Stimulated activated memory B cell treated with anti-CD40 and anti-IgM and Interleukin-4, amounts not matched to agents 10 μg/mL and 1 μg/mL and 100 μg/mL, for 72 hours (primary cell): ENCODE data around the gene AGBL4.

ENCODE experiments used
- ATAC-seq: fragments of 150-1000 bp; cut with Tn5 transposase; 2 replicates; pipeline ENCODE4 v1.10.0; 2021
- H3K27ac Mint-ChIP-seq: one replicate; pipeline ENCODE4 v1.8.0; 2022; ENCODE audit warnings: mild to moderate bottlenecking, mixed read lengths
- H3K27me3 Mint-ChIP-seq: one replicate; pipeline ENCODE4 v1.8.0; 2022; ENCODE audit warnings: mixed read lengths
- H3K36me3 Mint-ChIP-seq: one replicate; pipeline ENCODE4 v1.8.0; 2022; ENCODE audit warnings: mixed read lengths
- H3K4me1 Mint-ChIP-seq: one replicate; pipeline ENCODE4 v1.8.0; 2022; ENCODE audit warnings: mixed read lengths
- H3K4me3 Mint-ChIP-seq: one replicate; pipeline ENCODE4 v1.8.0; 2022; ENCODE audit warnings: mild to moderate bottlenecking, moderate library complexity, mixed read lengths
- H3K9me3 Mint-ChIP-seq: one replicate; pipeline ENCODE4 v1.8.0; 2022; ENCODE audit warnings: mixed read lengths

Gene AGBL4

DNA sequence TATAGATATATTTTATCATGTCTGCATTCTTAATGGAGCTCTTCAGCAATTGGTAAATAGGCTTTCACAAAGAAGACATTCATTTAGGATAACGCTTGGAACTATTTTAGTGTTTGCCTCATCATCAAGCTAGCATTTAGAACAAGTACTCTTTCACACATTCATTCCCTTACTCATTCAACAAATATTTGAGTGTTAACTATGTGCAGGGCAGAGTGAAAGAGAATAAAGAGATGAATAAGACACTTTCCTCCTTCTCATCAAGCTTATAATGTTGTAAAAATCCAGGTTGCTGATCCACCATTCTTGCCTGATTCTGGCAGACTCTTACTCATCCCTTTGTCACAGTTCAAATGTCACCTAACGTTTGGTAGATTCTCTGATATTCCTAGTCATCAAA, 860.7 kb downstream of the AGBL4 start:
- H3K4me3 Mint-ChIP-seq = no peak overlapping the region
- H3K27ac Mint-ChIP-seq = no peak overlapping the region
- no peaks in the 10 kb centered on the region for H3K9me3 Mint-ChIP-seq
- H3K36me3 Mint-ChIP-seq = no peaks in the 10 kb centered on the region
- peaks cover 11% of the 10 kb centered on the region for H3K27me3 Mint-ChIP-seq
- H3K4me1 Mint-ChIP-seq = no peaks in the 10 kb centered on the region
- no peak for ATAC-seq

- Mint-ChIP-seq H3K36me3 (no peaks in the 10 kb centered on the region), H3K27ac (no peak overlapping the region), H3K9me3 (no peaks in the 10 kb centered on the region), H3K4me1 (no peaks in the 10 kb centered on the region), H3K27me3 (peaks cover 11% of the 10 kb centered on the region), H3K4me3 (no peak overlapping the region)
- ATAC-seq = no peak
Measured at GRCh38 chr1:49160677-49161076, 863.1 kb downstream of the AGBL4 start.

DNA sequence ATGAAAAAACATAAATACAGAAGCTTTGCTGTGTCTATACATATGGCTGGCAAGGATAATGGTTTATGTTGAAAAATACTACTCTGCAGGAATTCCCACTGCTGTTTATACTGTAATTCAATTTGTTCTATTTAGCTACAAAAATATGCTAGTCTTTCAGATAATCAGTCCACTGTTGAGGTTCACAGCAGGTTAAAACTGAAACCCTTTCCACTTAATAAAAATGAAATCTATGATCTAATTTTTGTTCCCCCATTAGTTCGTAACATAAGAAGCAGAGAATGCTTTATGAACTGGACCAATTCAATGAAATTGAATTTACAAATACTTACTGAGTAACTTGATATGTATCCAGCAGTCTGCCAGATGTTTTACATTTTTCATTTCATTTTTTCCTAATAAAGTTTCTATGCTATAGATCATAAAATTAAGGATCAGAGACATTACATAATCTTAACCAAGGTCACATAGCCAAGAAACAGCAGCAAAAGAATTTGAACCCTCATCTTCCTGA, 887.0 kb downstream of the AGBL4 start:
- Mint-ChIP-seq H3K4me1 (no peaks in the 10 kb centered on the region), H3K27ac (no peak overlapping the region), H3K9me3 (peaks cover 6% of the 10 kb centered on the region), H3K27me3 (no peaks in the 10 kb centered on the region), H3K36me3 (no peaks in the 10 kb centered on the region), H3K4me3 (no peak overlapping the region)
- no peak for ATAC-seq

- Mint-ChIP-seq H3K9me3 (peaks cover 2% of the 10 kb centered on the region), H3K27ac (no peak overlapping the region), H3K4me1 (no peaks in the 10 kb centered on the region), H3K27me3 (peaks cover 13% of the 10 kb centered on the region), H3K36me3 (no peaks in the 10 kb centered on the region), H3K4me3 (no peak overlapping the region)
- ATAC-seq = no peak
Measured at GRCh38 chr1:49125746-49126145, 898.0 kb downstream of the AGBL4 start.

DNA sequence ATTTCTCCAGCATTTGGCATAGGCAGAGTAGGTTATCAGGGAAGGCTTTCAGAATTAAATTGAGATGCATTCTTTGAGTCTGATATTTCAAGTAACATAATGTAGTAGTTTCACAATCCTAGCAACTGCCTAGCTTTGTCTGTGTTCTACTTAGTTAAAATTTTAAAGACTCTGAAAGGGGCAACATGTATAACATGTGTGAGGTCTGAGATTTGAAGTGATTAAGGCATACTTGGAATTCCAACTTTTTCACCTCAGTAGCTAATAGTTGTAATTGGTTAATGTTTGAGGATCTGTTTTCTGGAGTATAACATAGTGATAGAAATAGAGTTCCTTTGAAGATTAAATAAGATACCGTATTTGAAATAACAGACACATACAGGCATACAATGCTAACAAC, 911.8 kb downstream of the AGBL4 start:
- Mint-ChIP-seq H3K4me3 (no peak overlapping the region), H3K4me1 (no peaks in the 10 kb centered on the region)
- ATAC-seq = no peak

GRCh38 chr1:49106445-49106844, 917.3 kb downstream of the AGBL4 start:
- H3K9me3 Mint-ChIP-seq = no peaks in the 10 kb centered on the region
- ATAC-seq = no peak
- no peak overlapping the region for H3K4me3 Mint-ChIP-seq
- no peaks in the 10 kb centered on the region for H3K27me3 Mint-ChIP-seq
- H3K36me3 Mint-ChIP-seq = no peaks in the 10 kb centered on the region
- no peak overlapping the region for H3K27ac Mint-ChIP-seq
- H3K4me1 Mint-ChIP-seq = no peaks in the 10 kb centered on the region

More for the DNA sequence above, 911.8 kb downstream of the AGBL4 start:
- H3K27me3 Mint-ChIP-seq = no peaks in the 10 kb centered on the region
- no peaks in the 10 kb centered on the region for H3K36me3 Mint-ChIP-seq
- no peak overlapping the region for H3K27ac Mint-ChIP-seq
- no peaks in the 10 kb centered on the region for H3K9me3 Mint-ChIP-seq

GRCh38 chr1:49104575-49104974, 919.2 kb downstream of the AGBL4 start:
- Mint-ChIP-seq H3K27ac (no peak overlapping the region), H3K27me3 (no peaks in the 10 kb centered on the region), H3K36me3 (no peaks in the 10 kb centered on the region), H3K4me1 (no peaks in the 10 kb centered on the region), H3K9me3 (no peaks in the 10 kb centered on the region), H3K4me3 (no peak overlapping the region)
- no peak for ATAC-seq

DNA sequence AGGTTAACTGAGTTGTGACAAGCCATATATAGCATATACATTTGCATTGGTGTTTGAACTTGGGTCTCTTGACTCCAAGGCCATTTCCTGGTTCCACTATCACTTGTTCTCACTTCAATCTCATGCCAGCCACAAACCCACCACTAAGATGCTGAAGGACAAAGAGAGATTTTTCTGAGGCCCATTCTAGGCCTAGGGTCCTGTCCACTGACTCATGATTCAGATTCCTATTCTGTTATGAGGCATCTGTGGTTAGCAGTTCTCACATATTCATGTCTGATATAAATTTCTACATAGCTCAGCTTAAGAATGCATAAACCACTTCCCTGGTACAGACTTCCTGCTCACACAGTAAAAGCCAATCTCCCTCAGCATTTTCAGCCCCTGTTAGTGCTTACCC, 921.0 kb downstream of the AGBL4 start:
- Mint-ChIP-seq H3K27me3 (no peaks in the 10 kb centered on the region), H3K27ac (no peak overlapping the region), H3K36me3 (no peaks in the 10 kb centered on the region), H3K4me3 (no peak overlapping the region), H3K9me3 (no peaks in the 10 kb centered on the region), H3K4me1 (no peaks in the 10 kb centered on the region)
- no peak for ATAC-seq

- Mint-ChIP-seq H3K27me3 (no peaks in the 10 kb centered on the region), H3K4me1 (no peaks in the 10 kb centered on the region), H3K36me3 (no peaks in the 10 kb centered on the region)
Measured at GRCh38 chr1:49098866-49099265, 924.9 kb downstream of the AGBL4 start.

DNA sequence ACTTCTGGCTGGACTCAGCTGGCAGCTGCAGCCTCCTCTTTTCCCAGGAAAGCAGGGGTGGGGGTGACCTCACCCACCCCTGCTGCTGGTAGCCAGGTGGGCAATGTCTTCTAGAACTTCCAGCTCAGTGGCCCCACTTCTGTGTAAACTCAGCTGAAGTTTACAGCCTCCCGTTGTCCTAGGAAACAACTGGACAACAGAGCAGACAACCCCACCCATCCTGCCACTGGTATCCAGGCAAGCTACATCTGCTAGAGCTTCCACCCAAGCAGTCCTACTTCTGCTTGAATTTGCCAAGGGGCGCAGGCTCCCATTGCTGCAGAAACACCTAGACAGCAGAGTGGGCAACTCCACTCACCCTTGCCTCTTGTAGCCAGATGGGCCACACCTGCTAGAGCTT, 937.4 kb downstream of the AGBL4 start:
- Mint-ChIP-seq H3K4me3 (no peak overlapping the region), H3K36me3 (no peaks in the 10 kb centered on the region), H3K4me1 (no peaks in the 10 kb centered on the region), H3K9me3 (peaks cover 5% of the 10 kb centered on the region), H3K27me3 (peaks cover 22% of the 10 kb centered on the region), H3K27ac (no peak overlapping the region)
- no peak for ATAC-seq

More at GRCh38 chr1:49098866-49099265, 924.9 kb downstream of the AGBL4 start:
- Mint-ChIP-seq H3K27ac (no peak overlapping the region), H3K4me3 (no peak overlapping the region), H3K9me3 (peaks cover 3% of the 10 kb centered on the region)
- ATAC-seq = no peak

GRCh38 chr1:49085079-49085478, 938.7 kb downstream of the AGBL4 start:
- Mint-ChIP-seq H3K27me3 (peaks cover 22% of the 10 kb centered on the region), H3K9me3 (peaks cover 6% of the 10 kb centered on the region), H3K4me1 (no peaks in the 10 kb centered on the region), H3K27ac (no peak overlapping the region), H3K4me3 (no peak overlapping the region), H3K36me3 (no peaks in the 10 kb centered on the region)
- ATAC-seq = no peak

DNA sequence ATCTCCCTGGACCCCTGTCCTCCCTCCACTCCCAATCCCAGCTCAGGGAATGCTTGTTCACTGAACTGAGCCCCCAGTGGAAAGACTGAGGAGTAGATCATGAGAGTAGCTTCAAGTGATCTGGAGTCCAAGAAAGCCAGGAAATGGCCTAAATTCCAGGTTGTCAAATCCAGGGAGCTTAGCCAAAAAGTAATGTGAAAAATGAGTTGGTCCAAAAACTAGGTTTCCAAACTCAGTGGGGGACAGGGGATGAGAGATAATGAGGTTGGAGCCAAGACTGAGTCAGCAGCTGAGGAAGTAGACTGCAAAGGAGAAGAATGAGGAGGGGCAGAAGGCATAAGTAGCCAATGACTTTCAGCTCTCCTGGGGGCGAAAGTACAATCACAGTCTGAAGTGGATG, 963.0 kb downstream of the AGBL4 start:
- H3K4me1 Mint-ChIP-seq = no peaks in the 10 kb centered on the region
- no peak for ATAC-seq
- peaks cover 5% of the 10 kb centered on the region for H3K9me3 Mint-ChIP-seq
- H3K4me3 Mint-ChIP-seq = no peak overlapping the region
- H3K36me3 Mint-ChIP-seq = no peaks in the 10 kb centered on the region
- no peak overlapping the region for H3K27ac Mint-ChIP-seq
- H3K27me3 Mint-ChIP-seq = peaks cover 9% of the 10 kb centered on the region

GRCh38 chr1:49059087-49059486, 964.7 kb downstream of the AGBL4 start:
- ATAC-seq = no peak
- Mint-ChIP-seq H3K9me3 (peaks cover 4% of the 10 kb centered on the region), H3K27me3 (peaks cover 9% of the 10 kb centered on the region), H3K36me3 (no peaks in the 10 kb centered on the region), H3K27ac (no peak overlapping the region), H3K4me3 (no peak overlapping the region), H3K4me1 (no peaks in the 10 kb centered on the region)

GRCh38 chr1:49052102-49052501, 971.7 kb downstream of the AGBL4 start:
- Mint-ChIP-seq H3K36me3 (no peaks in the 10 kb centered on the region), H3K4me1 (no peaks in the 10 kb centered on the region), H3K27ac (no peak overlapping the region), H3K4me3 (no peak overlapping the region), H3K9me3 (no peaks in the 10 kb centered on the region), H3K27me3 (peaks cover 9% of the 10 kb centered on the region)
- no peak for ATAC-seq

- H3K9me3 Mint-ChIP-seq = no peaks in the 10 kb centered on the region
- no peaks in the 10 kb centered on the region for H3K4me1 Mint-ChIP-seq
- no peak overlapping the region for H3K4me3 Mint-ChIP-seq
- no peak overlapping the region for H3K27ac Mint-ChIP-seq
- H3K27me3 Mint-ChIP-seq = peaks cover 7% of the 10 kb centered on the region
- ATAC-seq = no peak
- no peaks in the 10 kb centered on the region for H3K36me3 Mint-ChIP-seq
Measured at GRCh38 chr1:49051647-49052046, 972.1 kb downstream of the AGBL4 start.

GRCh38 chr1:49050041-49050440, 973.7 kb downstream of the AGBL4 start:
- no peaks in the 10 kb centered on the region for H3K4me1 Mint-ChIP-seq
- H3K9me3 Mint-ChIP-seq = no peaks in the 10 kb centered on the region
- no peaks in the 10 kb centered on the region for H3K27me3 Mint-ChIP-seq
- H3K36me3 Mint-ChIP-seq = no peaks in the 10 kb centered on the region
- H3K27ac Mint-ChIP-seq = no peak overlapping the region
- no peak overlapping the region for H3K4me3 Mint-ChIP-seq
- ATAC-seq = no peak

DNA sequence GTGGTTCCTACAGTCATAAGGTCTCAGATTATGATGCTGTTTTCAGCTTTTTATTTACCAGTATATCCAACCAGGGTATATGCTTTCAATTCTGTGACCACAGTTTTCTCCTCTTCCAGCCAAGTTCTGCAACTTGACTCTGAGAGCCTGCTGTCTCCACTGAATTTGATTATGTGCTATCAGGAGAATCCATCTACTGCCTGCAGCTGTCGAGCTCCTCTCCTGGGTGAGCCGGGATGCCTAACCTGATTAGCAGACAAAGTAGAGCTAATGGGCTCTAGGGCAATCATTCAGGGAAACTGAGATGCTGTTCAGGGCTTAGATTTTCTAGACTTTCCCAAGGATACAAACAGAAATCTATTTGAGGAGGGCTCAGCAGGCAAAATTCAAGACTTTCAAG, 975.6 kb downstream of the AGBL4 start:
- H3K36me3 Mint-ChIP-seq = no peaks in the 10 kb centered on the region
- H3K4me3 Mint-ChIP-seq = no peak overlapping the region
- no peaks in the 10 kb centered on the region for H3K9me3 Mint-ChIP-seq
- no peak overlapping the region for H3K27ac Mint-ChIP-seq
- no peaks in the 10 kb centered on the region for H3K4me1 Mint-ChIP-seq
- H3K27me3 Mint-ChIP-seq = peaks cover under 1% of the 10 kb centered on the region
- no peak for ATAC-seq
